ENCODE measurements around the gene ZNF491.
A peak's percentile ranks its signal among the peaks of the same experiment; 100 is the strongest.
"Not testable (repeated sequence)": the region's sequence is repeated elsewhere in the genome, so short reads cannot be mapped to it uniquely, and the experiment has no call there.

Gene ZNF491

DNA sequence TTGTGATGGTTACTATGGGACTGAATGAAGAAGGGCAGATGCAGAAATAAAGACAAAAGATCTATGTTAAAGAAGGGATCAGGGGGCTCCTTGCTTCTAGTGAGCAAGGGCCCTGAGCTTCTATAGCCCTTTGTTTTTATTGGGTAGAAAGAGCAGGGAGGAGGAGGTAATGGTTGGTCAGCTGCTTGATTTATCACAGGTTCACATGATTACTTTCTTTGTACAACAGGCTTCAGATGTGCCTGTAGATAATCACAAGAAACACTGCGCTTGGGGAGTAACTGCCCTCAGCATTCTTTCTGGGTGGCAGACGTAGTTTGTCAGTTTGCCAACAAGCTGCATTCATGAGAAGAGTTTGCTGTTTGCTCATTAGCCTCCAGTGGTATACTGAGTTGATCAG is 45.4 kb downstream of the ZNF491 start:
- TF ChIP-seq, protein P1, sequence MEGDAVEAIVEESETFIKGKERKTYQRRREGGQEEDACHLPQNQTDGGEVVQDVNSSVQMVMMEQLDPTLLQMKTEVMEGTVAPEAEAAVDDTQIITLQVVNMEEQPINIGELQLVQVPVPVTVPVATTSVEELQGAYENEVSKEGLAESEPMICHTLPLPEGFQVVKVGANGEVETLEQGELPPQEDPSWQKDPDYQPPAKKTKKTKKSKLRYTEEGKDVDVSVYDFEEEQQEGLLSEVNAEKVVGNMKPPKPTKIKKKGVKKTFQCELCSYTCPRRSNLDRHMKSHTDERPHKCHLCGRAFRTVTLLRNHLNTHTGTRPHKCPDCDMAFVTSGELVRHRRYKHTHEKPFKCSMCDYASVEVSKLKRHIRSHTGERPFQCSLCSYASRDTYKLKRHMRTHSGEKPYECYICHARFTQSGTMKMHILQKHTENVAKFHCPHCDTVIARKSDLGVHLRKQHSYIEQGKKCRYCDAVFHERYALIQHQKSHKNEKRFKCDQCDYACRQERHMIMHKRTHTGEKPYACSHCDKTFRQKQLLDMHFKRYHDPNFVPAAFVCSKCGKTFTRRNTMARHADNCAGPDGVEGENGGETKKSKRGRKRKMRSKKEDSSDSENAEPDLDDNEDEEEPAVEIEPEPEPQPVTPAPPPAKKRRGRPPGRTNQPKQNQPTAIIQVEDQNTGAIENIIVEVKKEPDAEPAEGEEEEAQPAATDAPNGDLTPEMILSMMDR (IDR thresholded peaks at IDR 0.05; ENCODE audit: extremely low read depth, missing control alignments): no peak
- no peak for DNase-seq (ENCODE audit: low spot score)

DNA sequence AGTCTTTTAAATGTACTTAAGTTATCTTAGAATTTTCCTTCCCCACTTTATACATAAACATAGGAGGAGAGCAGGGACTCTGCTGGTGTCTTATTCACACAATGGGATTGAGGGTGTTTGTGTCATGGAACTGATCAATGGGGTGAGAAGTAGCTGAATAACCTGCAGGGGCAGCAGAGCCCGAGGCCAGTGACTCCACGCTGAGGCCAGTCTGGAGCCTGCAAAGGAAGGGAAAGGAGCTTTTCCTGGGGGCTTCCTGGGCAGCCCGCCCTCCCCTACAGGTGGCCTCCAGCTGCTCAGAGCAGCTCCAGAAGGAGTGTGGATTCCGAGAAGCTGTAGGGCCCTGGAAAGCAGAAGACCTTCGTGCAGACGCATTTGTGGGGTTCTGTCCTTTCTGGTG is 49.3 kb downstream of the ZNF491 start:
- DNase-seq (ENCODE audit: low spot score): not testable (repeated sequence)

DNA sequence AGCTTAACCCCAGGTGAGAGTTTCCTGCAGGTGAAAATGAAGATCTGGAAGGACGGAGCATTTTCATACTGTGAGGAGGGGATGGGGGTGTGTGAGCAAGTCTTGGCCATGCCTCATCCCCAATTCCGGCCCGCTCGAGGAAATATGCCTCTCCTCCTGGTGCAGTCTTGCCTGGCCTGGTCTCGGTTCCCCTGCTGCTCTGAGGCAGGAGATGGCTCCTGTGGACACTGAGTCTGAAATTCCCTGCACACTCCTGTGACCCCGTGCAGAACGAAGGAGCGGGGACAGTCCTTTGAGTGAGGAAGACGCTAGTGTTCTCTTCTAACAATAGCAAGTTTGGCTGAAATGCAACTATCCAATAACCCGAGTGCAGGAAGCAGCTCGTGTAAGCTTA is 49.9 kb downstream of the ZNF491 start:
- TF ChIP-seq, protein P1 (IDR thresholded peaks at IDR 0.05; ENCODE audit: extremely low read depth, missing control alignments): no peak
- no peak for DNase-seq (ENCODE audit: low spot score)

GRCh38 chr19:11848594-11849469 is 50.5 kb downstream of the ZNF491 start, which contains the start of gene ZNF439:
Gene ZNF439, plus strand, starts transcription at chr19:11848726. Its CDS starts 142 bp downstream, at chr19:11848868.
- DNase-seq (ENCODE audit: low spot score): peak; percentile 93
- TF ChIP-seq, protein P1 (IDR thresholded peaks at IDR 0.05; ENCODE audit: extremely low read depth, missing control alignments): no peak

- DNase-seq (ENCODE audit: low spot score): not testable (repeated sequence)
These were observed 52.0 kb downstream of the ZNF491 start for GRCh38 chr19:11850289-11850688.

GRCh38 chr19:11853358-11853757 is 55.0 kb downstream of the ZNF491 start:
- TF ChIP-seq, protein P1 (IDR thresholded peaks at IDR 0.05; ENCODE audit: extremely low read depth, missing control alignments): no peak
- no peak for DNase-seq (ENCODE audit: low spot score)

DNA sequence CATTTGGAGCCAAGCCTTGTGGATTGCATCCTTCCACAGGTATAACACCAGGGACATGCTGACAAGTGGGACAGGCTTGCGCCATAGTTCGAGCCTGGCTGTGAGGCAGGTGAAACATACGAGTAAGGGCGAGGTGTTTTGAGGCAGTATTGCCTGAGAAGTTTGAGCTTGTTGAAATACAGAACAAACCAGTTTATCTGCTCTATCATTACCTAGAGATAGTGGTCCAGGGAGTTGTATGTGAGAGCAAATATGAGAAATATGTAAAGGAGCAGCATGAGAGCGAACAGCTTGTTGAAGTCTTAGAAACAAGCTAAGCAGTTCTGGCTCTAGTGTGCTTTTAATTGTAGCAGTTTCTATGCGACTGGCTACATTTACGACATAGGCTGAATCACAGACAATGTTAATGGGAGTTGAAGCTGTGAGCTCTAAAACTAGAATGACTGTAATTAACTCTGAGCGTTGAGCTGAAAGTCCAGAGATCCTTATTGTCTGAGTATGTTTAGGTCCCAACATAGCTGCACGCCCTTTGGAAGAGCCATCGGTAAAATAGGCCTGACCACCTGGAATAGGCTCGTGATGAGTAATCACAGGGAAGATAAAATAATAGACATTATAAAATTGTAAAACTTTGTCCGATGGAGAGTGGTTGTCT is 58.4 kb downstream of the ZNF491 start:
- TF ChIP-seq, protein P1 (IDR thresholded peaks at IDR 0.05; ENCODE audit: extremely low read depth, missing control alignments): no peak
- DNase-seq (ENCODE audit: low spot score): no peak
